GM04504 (cell line): ENCODE data around the gene MAGEA9B.
A peak's percentile ranks its signal among the peaks of the same experiment; 100 is the strongest.
"Not testable (repeated sequence)": the region's sequence is repeated elsewhere in the genome, so short reads cannot be mapped to it uniquely, and the experiment has no call there.

Experiments
- DNase-seq: peaks from one replicate; pipeline ENCODE4 v3.0.0-alpha.2; 2012; ENCODE audit warnings: low read depth

MAGEA9B gene

DNA sequence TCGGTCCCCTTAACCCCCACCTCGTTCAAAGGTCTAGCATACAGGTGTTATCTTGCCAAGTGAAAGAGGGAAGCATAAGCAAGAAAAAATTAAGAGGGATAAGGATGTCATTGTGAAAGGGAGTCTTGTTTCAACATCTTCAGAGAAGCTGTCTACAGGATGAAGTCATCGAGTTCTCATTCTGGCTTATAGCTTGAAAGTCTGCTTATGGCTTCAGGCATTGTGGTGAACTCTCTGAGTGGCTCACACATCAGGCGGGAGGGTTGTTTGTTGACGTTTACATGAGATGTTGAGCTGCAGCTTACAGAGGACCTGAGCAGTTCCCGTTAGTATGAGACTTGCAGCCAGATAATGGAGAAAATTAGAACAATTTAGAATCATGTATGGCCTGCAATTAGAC lies 16.6 kb downstream of the MAGEA9B start:
- peak; percentile 42 for DNase-seq

GRCh38 chrX:149569770-149570169 lies 17.5 kb downstream of the MAGEA9B start:
- DNase-seq, result no peak

GRCh38 chrX:149568701-149569296 lies 18.5 kb downstream of the MAGEA9B start:
- no peak for DNase-seq

DNA sequence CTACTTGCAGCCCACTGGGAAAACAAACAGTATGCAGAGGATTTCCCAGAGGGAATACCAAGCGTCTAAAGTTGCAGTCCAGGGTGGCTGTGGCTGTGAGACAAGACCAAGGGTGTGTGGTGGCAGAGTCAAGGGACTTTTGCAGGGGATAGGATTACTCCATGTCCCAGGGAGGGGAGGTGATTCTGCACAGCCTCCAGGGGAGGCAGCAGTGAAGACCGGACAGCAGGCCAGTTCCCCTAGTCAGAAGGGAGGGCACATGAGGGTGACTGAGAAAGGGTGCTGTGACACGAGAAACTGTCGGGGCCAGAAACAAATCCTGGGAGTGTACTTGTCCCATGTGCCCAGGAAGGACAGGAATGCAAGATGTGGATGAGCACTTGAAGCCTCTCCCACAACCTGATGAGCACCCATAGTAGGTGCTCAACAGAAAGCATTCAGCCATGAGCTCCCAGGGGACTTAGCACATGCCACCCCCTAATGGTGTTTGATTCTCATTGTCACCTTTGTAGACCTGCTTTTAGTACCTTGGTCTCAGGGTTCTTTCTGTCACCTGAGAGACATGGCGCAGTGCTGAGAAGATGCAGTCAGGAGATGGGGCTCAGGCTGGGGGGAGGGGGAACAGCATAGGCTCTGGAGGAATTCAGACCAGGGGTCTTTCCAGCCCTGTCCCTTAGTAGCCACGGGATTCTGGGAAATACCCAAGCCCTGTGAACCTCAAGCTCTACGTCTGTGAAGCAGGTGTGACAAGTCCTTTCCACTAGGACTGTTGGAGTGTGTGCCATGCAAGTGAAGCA lies 19.4 kb downstream of the MAGEA9B start:
- DNase-seq, result no peak

DNA sequence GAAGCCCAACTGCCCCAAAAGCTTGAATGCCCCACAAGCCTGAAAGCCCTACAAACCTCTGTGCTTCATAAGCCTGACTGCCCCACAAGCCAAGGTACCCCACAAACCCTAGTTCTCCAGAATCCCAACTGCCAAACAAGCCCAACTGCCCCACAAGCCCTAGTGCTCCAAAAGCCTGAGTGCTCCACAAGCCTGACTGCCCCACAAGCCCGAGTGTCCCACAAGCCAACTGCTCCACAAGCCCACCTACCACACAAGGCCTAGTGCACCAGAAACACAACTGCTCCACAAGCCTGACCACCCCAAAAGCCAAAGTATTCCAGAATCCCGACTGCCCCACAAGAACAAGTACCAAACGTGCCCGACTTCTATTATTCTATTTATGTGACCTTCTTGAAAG lies 23.9 kb downstream of the MAGEA9B start:
- no peak for DNase-seq

GRCh38 chrX:149555251-149555650 lies 32.0 kb downstream of the MAGEA9B start:
- not testable (repeated sequence) for DNase-seq

DNA sequence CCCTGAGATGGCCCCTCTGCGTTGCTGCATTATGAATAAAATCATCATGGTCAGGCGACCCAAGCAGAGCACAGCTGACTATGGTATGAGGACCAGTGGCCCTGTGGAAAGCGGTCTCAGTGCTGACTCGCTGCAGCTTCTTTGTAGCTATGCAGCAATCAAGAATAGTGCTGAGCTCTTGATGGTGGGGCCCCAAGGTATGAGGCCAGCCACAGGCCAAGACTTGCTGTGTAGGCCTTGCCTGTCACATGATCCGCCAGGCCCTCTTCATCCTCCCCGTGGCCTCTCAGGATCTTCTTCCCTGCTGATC lies 35.4 kb downstream of the MAGEA9B start:
- DNase-seq, result not testable (repeated sequence)

DNA sequence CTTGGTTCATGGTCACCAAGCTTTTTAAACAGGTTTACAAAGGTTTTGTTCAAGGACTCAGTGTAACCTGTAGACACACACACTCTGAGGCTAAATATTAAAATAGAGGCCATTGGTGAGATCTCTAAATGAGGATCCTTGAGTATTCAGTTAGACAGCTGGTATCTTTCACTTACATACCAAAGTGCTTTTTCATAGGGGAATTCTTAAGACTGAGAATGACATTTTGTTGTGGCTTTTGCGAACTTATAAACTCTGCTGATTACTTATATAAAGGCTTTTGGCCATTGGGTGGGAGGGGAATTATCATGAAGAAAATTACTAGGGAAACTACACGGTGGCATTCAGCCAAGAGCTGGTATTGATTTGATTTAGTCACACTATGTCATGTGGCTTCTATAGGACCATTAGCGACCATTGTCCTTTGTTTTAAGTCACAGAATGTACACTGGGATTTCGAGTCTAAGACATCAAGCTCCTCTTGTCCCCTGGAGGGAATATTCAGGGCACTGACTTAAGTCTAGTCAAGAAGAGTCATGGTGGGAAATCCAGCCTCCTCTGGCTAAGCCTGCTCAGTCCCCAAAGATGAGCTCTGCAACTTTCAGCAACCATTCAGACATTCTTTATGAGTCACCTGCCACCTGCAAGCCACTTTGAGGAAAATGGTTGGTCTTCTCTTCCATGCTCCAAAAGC lies 35.9 kb downstream of the MAGEA9B start:
- not testable (repeated sequence) for DNase-seq

- not testable (repeated sequence) for DNase-seq
Measured at GRCh38 chrX:149550454-149550853, 36.8 kb downstream of the MAGEA9B start.

DNA sequence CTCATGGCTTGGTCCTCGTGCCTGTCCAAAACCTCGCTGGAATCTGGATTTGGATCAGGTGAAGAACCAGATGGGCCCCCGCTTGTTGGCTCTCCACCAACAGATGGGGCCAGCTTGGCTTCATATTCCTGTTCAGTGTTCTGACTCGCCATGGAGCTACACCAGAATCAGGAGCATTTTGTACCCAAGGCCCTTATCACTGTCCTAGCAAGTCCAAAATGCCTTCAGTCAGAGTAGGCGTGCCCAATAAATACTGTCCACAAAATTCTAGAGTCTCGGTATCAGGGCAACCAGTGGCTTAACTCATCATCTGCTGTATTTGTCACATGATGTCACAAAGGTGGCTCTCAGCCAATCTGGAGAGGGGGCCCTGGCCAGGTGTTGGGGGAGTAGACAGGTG lies 37.6 kb downstream of the MAGEA9B start, which contains the start of gene HSFX3:
TSS of gene HSFX3 (minus strand) at position 224 of the 400 bp plus-strand sequence. CDS start at position 152, 72 bp downstream.
- DNase-seq, result not testable (repeated sequence)

DNA sequence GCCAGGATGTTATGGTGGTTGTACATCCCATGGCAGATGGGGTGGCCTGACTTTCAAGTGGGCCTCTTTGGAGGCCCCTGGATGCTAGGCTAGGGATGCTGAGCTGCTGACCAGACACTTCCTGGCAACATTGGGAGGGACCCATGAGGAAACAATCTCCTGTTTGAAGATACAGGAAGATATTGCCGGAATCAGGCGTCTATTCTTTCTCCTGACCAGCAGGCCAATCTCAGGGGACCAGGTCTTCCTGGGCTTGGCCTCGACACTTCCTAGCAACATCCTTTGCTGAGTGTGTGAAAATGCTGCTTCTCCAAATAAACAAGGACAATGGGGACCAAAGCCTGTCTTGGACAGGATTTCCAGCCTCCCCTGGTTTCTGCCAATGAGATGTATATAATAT lies 39.5 kb downstream of the MAGEA9B start:
- not testable (repeated sequence) for DNase-seq

GRCh38 chrX:149546962-149547361 lies 40.3 kb downstream of the MAGEA9B start:
- DNase-seq, result not testable (repeated sequence)

DNA sequence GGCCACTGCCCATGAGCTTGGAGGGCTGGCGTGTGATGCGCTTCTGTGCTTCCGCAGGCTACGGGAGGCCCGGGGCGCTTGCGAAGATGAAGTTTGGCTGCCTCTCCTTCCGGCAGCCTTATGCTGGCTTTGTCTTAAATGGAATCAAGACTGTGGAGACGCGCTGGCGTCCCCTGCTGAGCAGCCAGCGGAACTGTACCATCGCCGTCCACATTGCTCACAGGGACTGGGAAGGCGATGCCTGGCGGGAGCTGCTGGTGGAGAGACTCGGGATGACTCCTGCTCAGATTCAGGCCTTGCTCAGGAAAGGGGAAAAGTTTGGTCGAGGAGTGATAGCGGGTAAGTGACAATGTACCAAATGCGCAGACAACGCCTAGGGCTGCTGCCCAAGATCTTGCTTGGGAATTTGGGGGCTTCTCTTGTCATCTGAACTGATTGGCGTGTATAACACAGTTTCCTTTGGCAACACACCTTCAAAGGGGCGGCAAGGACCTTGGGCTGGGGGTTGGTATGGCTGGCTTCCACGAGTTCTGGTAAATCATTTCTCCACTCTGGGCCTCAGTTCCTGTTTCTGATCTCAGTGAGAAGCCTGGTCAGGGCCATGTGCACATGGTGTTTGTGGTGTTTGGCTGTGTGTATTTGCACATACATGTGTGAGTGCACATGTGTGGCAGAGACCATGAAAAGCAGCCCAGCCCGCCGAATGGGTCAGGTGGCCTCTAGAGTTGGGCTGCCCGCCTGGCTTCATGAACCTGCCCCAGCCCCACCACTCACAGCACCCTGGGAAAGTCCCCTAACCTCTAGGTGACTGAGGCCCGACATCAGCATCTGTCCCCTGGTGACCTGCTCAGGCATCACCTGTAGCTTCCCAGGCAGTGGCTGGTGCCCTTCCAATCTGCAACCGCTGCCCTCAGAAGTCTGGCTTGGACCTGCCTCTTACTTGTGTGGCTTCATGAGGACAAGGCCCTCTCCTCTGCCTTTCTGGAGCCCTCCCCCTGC lies 41.4 kb downstream of the MAGEA9B start:
- DNase-seq, result not testable (repeated sequence)

GRCh38 chrX:149541521-149542047 lies 45.7 kb downstream of the MAGEA9B start:
- no peak for DNase-seq

DNA sequence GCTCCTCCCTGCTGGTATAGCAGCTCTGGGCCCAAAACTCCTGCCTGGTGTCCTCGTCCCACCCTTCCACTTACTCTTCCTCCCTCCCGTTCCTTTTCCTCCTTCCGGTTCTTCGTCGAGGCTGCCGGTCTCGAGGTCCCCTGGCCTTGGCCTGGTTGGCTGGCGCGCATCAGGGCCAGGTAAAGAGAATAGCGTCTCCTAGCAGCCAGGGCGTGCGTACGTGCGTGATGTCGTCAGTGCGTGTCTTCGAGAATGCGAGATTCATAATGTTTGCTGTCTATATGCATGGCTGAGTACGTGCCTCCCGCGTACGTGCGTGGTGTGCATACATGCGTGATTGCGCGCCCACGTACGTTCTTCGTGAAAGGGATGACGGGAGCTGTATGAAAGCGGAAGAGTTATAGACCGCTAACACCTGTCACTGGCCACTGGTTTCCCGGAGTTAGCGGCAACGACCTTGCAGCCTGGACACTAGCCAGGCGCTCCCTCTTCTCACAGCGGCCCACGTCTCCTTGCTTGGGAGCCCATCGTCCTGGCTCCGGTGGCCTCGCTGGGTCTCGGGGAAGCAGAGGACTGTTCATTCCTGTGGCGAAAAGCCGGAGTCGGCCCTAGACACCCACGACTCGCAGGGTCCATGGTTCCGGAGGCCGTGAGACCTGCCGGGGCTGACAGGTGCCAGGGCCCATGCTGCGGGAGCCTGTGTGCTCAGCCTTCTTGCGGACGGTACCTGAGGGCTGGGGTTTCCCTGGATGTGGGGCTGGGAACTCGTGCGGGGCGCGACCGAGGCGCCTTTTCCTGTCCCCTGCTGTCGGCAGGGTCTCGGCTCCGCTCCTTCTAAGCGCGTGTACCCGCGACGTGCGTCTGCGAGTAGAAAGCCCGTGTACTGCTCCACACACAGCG lies 46.4 kb downstream of the MAGEA9B start, which contains the start of gene EOLA1:
TSS of gene EOLA1 (plus strand) at position 392 of the 900 bp plus-strand sequence. CDS start 4,619 bp downstream, outside the sequence.
- DNase-seq, result peak; percentile 79

- peak; percentile 69 for DNase-seq
Measured at GRCh38 chrX:149540131-149540620, 47.1 kb downstream of the MAGEA9B start.

GRCh38 chrX:149539283-149540130 lies 47.8 kb downstream of the MAGEA9B start:
- DNase-seq, result peak; percentile 79

GRCh38 chrX:149537474-149537873 lies 49.8 kb downstream of the MAGEA9B start:
- not testable (repeated sequence) for DNase-seq
